GM21717 (cell line): ENCODE results near the gene ITM2C.

Source experiments
- ATAC-seq: cut with Tn5 transposase; IDR thresholded peaks from one replicate; pipeline ENCODE4 v1.9.1; 2021; ENCODE audit warnings: mild to moderate bottlenecking, moderate library complexity; ENCODE audit not compliant: unreplicated experiment

Gene ITM2C

DNA sequence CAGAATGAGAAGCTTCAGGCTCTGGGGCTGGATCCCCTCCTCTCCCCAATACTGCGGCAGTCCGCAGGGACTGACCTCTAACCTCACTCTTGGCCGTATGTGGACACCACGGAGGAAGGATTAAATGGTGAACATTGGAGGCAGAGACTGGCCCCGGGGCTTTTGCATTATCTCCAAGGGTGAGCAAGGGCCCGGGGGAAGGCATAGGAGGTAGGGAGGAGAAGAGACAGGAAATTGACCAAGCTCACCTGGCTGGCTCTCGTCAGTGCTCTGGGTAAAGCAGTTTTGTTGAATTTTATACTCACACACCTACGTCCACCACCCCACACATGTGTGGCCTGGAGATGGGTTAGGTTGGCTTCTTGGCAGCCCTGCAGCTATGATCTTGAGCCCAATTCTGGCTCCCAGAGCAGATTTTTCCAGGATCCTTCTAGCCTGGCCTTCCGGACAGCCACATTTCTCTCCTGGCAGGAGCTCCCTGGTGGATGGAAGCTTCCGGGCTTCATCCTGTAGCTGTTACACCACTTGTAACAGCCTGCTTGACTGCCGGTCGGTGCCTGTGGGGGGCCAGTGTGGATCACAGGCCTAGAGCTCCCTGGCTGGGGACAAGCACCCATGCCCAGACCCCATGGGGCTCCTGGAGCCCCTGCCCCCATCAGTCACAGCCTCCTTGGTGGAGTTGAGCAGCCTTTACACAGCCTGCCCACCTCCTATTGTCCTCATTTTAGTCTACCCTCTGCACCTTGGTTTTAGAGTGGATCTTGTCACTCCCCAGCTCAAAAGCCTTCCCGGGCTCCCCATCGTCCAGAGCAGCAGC lies 7.6 kb downstream of the ITM2C start:
- peak; percentile 1 for ATAC-seq

- peak; percentile 58 for ATAC-seq
These were observed 8.4 kb downstream of the ITM2C start for GRCh38 chr2:230872968-230873660.

GRCh38 chr2:230873661-230874401 lies 9.1 kb downstream of the ITM2C start:
- peak; percentile 61 for ATAC-seq

- ATAC-seq: no peak
These were observed 9.7 kb downstream of the ITM2C start for GRCh38 chr2:230874456-230874855.

DNA sequence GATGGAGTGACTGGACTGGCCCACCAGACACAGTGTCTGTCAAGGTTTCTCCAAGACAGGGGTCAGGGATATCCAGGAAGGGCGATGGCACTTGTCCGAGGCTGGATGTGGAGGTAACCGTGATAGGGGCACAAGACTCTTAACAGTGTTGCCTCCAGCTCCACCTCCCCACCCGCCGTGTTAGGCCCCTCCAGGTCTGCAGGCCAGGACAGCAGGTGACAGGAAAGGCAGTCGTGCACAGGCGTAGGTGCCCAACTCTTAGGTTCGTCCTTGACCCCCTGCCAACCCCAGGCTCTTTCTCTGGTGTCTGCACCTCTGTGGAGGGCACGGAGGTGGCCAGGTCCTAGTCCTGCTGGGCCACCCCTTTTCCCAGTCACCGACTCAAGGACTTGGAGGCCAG lies 10.1 kb downstream of the ITM2C start:
- ATAC-seq: no peak

DNA sequence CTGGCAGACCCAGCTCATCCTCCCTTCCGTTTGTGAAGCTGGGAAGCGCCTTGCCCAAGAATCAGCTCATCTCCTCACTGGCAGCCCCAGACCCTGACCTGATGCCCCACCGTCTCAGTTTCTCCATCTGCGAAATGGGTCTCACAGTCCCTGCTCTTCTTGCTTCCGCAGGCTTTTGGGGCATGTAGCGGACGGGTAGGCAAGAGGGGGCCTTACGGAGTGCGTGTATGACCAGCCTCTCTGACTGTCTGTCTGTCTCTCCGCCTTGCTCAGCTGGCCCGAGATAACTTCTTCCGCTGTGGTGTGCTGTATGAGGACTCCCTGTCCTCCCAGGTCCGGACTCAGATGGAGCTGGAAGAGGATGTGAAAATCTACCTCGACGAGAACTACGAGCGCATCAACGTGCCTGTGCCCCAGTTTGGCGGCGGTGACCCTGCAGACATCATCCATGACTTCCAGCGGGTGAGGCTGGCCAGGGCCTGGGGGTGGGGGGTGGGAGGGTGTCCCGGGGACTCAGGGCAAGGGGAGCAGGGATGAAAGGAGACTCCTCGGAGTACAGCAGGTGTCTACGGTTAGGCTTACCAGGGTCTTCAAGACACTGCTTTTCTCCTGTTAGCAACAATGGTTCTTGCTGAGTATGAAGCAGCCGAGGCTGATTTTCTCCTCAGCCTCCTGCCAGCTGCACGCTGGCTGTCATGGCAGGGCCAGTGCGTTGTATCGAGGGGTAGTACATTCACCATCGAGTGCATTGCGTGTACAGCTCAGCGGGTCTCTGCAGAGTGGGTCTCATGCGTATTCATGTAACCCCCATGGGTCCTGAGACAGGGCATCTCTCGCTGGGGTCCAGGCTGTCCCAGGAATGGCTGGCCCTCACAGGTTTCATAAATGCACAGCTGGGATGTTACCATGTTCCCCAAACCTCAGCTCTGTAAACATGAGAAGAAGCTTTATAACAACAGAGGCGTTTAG lies 10.9 kb downstream of the ITM2C start:
- ATAC-seq: no peak

DNA sequence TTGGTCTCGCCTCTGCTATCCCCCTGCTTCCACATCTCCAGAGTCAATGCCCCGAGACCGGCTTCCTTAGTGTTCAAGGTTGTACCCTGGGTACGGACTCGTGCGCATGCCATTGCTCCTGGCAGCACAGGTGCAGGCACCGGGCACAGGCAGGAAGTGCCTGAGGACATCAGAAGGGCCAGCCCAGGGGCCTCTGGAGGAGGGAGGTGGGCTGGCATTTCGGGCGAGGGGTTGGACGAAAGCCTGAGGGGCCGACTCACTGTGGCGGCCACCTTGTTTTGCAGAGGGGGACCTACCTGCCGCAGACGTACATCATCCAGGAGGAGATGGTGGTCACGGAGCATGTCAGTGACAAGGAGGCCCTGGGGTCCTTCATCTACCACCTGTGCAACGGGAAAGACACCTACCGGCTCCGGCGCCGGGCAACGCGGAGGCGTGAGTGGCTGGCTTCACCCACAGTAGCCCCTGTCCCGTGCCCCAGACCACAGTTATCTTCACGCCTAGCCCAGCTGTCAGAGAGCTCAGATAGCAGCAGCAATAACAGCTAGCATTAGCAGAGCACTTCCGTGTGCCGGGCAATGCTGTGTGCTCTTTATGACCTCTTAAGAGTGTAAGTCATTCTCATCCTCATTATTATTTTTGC lies 12.5 kb downstream of the ITM2C start:
- ATAC-seq: no peak

- ATAC-seq: no peak
These were observed 13.2 kb downstream of the ITM2C start for GRCh38 chr2:230877759-230878598.

DNA sequence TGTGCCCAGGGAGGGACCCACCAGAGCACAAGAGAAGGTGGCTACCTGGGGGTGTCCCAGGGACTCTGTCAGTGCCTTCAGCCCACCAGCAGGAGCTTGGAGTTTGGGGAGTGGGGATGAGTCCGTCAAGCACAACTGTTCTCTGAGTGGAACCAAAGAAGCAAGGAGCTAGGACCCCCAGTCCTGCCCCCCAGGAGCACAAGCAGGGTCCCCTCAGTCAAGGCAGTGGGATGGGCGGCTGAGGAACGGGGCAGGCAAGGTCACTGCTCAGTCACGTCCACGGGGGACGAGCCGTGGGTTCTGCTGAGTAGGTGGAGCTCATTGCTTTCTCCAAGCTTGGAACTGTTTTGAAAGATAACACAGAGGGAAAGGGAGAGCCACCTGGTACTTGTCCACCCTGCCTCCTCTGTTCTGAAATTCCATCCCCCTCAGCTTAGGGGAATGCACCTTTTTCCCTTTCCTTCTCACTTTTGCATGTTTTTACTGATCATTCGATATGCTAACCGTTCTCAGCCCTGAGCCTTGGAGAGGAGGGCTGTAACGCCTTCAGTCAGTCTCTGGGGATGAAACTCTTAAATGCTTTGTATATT lies 14.0 kb downstream of the ITM2C start:
- no peak for ATAC-seq

DNA sequence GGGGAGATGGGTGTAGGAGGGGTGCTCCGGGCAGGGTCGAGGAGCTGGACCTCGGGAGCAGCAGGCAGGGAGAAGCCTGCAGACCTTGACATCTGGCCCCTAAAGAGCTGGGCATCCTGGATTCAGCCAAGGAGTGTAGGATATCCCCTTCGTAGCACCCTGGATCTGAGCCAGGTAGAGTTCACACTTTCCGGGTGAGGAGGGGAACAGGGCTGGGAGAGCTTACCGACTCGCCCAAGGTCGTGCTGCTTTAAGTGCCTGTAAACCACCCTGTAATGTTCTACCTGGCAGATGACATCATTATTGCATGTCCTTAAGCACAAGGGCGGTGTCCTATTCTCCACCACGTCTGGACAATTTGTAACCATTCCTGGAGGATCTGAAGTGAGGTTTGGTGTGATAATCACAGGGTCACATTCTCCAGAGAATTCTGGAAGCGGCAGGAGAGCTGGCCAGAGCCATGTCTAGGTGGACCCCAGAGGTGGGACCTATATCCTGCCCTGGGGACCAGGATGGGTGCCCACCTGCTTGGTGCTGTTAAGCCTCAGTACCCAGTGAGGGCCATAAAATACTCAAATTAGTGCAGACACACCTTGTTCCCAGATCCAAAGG lies 14.6 kb downstream of the ITM2C start:
- no peak for ATAC-seq

DNA sequence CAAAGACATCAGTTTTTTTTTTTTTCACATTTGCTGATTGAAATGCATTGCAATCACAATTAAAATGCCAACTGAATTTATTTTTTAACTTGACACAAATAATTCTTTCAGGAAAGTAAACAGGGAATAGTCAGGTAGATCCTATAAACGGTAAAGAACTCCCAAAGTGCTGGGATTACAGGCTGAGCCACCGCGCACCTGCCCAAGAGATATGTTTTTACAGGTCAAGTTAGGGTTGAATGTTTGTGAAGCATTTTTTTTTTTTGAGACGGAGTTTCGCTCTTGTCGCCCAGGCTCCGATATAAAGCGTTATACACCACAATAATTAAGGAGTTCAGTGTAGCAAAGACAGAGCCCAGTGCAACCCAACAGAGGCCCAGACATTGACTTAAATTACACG lies 15.1 kb downstream of the ITM2C start:
- no peak for ATAC-seq

DNA sequence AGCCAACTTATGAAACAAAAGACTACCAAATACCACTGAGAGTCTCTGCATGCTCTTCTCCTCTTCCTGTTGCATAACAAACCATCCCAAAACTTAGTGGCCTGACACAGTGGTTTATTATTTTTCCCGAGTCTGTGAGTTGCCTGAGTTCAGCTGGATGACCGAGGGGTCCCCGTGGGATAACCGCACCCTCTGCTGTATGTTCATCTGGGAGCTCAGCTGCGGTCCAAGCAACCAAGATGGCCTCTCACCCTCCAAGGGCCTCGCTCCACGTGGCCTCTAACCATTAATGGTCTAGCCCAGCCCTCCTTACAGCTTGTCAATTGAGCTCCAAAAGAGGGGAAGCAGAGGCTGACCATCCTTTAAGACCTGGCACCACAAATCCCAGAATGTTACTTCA lies 17.1 kb downstream of the ITM2C start:
- no peak for ATAC-seq

GRCh38 chr2:230885463-230886130 lies 20.9 kb downstream of the ITM2C start:
- no peak for ATAC-seq

DNA sequence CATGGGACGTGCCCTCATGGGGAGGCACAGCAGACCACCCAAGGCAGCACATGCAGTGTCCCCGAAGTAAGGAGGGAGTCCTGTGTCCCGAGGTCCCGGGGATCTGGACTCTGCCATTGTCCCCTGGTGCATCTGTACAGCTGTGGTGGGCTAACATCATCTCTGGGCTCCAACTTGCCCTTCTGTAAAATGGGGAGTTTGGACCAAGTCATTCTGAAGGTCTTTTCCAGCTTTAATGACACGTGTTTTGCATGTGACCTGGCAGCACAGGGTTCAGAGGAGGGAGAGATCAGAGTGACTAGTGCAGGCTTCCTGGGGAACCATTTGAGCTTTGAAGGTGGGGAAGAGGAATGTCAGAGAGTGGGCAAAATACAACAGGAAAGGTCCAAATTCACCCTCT lies 21.5 kb downstream of the ITM2C start:
- ATAC-seq: no peak

- no peak for ATAC-seq
These were observed 21.9 kb downstream of the ITM2C start for GRCh38 chr2:230886671-230887071.

DNA sequence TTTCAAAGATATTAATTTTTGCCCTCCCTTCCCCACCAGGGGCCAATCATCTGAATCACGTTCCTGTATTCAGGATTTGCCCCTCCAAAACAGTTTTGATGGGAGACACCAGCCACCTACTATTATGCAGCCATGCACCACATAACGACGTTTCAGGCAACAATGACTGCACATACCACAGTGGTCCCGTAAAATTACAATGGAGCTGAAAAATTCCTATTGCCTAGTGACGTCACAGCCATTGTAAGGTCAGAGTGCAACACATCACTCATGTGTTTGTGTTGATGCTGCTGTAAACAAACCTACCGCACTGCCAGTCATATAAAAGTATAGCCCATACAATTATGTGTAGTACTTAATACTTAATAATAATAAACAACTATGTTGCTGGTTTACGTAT lies 22.6 kb downstream of the ITM2C start:
- no peak for ATAC-seq

DNA sequence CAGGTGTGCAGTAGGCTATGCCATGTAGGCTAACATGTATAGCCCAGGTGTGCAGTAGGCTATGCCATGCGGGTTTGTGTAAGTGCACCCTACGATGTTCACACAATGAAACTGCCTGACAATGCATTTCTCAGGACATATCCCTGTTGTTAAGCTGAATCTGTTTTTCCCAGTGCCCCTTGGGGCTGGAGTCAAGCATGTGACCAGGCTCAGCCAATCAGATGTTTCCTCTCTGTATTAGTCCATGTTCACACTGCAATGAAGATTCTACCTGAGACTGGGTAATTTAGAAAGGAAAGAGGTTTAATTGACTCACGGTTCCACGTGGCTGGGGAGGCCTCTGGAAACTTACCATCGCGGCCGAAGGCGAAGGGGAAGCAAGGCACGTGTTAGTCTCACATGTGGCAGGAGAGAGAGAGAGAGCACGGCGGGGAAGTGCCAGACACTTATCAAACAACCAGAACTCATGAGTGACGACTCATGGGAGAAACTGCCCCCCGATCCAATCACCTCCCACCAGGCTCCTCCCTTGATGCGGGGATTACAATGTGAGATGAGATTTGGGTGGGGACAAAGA lies 24.2 kb downstream of the ITM2C start:
- ATAC-seq: no peak
